Measurements from ENCODE around the gene BLID.

BLID gene

GRCh38 chr11:122139595-122139866 lies 23.5 kb upstream of the BLID start:
- DNase-seq (ENCODE audit: low spot score): no peak

- DNase-seq (ENCODE audit: low spot score): no peak
Observed at GRCh38 chr11:122138744-122139594, 23.0 kb upstream of the BLID start.

- peak; percentile 32 for DNase-seq (ENCODE audit: low spot score)
Observed at GRCh38 chr11:122137078-122137793, 21.2 kb upstream of the BLID start.

GRCh38 chr11:122131126-122131525 lies 15.1 kb upstream of the BLID start:
- DNase-seq (ENCODE audit: low spot score): no peak

DNA sequence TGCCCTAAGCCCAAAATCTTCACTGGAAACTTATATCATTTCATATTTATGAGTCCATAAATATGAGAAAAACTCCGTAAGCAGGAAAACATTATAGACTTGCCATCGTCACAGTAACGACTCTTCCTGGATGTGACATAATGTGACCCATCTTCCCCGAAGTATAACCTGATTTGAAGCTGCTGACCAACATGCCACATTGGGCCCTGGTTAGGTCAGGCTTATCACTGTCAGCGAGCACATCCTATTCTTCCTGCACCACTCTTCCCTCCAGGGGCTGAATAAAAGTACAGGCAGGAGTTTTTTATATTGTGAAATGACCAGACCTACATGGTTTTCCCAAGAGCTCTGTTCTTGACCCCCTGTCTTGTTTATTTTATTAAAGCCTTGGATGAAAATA lies 12.1 kb upstream of the BLID start:
- DNase-seq (ENCODE audit: low spot score): no peak

DNA sequence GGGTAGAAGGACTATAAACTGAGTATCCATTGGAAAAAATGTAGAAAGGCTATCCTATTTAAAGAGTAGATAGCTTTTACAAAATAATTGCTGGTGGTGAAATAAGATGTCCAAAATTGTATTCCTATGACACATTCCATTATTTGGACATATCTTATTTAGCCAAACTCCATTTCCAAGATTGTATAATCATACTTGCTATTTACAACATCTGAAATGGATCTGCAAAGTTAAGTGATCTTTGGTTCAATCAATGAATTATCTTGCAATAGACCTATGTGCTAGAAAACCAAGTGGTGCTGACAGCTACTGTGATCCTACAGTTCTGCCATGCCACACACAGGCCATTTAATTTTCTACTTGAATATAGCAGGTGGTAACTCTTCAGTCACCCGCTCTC lies 11.0 kb upstream of the BLID start:
- no peak for DNase-seq (ENCODE audit: low spot score)

GRCh38 chr11:122126024-122126688 lies 10.1 kb upstream of the BLID start:
- DNase-seq (ENCODE audit: low spot score): peak; percentile 78

DNA sequence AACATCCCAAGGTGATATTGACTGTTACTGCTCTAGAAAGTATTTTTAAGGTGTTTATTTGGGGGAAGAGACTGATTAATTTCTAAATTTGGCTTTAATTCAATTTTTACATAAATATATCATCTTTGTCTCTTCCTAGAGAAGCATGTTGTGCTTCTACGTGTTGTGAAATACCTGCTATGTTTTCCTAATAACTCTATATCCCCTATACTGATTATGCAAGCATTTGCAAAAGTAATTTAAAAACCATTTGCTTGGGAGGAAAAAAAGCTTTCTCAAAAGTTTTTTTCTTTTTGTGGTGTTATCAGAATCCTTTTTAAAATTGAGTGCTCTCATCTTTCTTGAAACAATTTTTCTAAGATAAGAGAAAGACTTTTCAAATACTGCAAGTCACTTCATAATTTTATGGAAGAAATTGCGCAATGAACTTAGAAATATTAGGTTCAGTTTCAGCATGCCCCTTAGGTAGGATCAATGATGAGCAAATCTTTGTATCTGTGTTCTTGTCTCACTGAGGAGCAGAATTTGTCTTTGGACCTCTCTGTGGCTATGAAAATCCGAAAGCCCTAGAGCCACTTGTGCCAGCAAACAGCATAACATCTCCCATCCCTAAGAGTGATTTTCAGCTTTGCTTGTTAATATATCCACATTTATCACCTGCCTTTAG lies 7.4 kb upstream of the BLID start:
- DNase-seq (ENCODE audit: low spot score): no peak

DNA sequence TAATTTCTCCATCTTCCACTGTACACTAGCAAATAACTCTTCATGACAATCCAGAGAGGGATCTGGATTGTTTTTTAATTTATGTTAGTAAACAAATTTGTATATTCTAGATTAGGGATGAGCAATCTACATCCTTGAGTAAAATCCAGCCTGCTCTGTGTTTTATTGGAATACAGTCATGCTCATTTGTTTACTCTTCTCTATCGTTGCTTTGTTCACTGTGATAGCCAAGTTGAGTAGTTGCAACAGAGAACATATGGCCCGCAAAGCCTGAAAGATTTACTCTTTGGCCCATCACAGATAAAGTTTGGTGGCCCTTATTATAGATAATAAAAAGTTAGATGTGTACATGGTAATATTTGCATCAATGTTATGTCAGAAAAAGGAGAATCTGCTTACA lies 6.2 kb upstream of the BLID start:
- DNase-seq (ENCODE audit: low spot score): no peak

DNA sequence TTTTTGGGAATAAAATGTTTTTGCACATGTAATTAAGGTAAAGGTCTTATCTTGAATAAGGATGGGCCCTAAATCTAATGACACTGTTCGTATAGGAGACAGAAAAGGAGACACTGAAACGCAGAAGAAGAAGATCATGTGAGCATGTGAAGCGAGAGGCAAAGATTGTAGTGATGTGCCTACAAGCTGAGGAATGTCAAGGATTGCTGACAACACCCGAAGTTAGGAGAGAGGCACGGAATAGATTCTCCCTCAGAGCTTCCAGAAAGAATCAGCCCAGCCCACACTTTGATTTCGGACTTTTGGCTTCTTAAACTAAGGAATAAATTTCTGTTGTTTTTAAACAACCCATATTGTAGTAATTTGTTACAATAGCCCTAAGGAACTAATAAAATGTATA lies 4.1 kb upstream of the BLID start:
- no peak for DNase-seq (ENCODE audit: low spot score)

- no peak for DNase-seq (ENCODE audit: low spot score)
Observed at GRCh38 chr11:122116591-122116990, 576 bp upstream of the BLID start.

DNA sequence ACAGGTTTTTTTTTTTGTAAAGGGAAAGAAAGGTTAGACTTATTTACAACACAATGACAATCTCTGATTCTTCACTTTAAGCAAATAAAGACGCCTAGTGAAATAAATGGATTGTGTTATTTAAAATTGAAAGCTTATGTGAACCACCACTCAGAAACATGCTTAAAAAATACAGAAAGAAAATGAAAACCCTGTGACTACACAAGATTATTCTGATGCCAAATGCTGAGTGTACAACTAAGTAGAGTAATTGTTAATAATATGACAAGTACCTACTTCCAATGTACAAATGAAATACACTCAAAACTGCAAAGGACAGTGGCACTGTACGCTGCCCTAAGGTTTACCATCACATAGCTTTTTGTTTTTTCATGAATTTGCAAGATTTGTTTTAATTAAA lies 1.0 kb downstream of the BLID start:
- no peak for DNase-seq (ENCODE audit: low spot score)

GRCh38 chr11:122113836-122114825 lies 1.9 kb downstream of the BLID start:
- DNase-seq (ENCODE audit: low spot score): peak; percentile 75

DNA sequence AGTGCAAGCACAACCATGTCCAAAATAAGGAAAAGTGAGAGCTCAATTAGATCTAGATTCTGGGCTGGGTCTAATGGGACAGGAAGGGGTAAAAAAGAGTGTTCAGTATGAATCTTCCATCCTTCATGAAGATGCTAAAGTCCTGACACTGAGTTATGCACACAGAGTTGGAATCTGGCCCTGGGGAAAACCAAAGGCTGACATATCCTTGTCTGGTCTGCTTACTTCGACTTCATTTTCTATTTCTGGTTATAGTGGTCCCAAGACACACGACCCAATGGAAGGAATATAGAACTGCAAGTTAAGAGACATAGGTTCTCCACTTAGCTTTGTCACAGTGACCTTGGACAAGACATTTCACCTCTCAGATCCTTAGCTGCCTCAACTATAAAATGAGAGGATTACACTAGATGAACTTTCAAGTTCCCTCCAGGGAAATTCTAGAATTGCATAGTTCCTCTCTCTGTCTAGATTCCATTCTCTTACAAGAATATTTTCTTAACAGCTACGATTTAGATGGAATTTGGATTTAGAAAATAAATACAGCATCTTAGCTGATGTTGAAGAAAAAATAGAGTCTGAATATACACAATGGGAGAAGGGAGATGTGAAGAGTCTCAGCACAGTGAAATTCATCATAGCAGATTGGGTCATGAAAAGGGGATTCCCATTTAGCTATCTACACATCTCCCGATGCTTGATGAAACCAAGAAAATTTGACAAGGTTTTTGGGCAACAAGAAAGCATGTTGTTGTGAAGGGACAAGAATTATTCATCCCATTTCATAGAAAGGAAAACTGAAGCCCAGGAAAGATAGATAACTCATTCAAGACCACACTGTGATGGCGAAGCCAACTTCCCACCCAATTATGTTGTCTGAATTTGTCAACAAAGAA lies 3.3 kb downstream of the BLID start:
- no peak for DNase-seq (ENCODE audit: low spot score)

DNA sequence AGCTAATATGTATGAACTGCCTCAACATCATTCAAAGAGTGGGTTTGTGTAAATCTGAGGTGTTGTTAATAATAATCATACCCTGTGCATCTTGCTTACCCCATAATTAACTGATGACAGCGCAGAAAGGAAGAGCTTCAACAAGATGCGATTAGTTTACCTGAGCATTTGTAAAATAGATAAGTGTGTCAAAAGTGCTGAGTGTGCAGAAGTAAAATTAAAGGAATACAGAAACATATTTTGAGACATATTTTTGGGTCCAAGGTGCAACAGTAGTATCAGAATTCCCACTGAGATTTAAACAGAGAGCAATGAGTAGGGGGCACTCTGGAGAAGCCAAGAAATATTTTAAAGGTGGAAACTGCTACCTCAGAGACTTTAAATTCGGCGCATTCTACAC lies 6.1 kb downstream of the BLID start:
- no peak for DNase-seq (ENCODE audit: low spot score)

DNA sequence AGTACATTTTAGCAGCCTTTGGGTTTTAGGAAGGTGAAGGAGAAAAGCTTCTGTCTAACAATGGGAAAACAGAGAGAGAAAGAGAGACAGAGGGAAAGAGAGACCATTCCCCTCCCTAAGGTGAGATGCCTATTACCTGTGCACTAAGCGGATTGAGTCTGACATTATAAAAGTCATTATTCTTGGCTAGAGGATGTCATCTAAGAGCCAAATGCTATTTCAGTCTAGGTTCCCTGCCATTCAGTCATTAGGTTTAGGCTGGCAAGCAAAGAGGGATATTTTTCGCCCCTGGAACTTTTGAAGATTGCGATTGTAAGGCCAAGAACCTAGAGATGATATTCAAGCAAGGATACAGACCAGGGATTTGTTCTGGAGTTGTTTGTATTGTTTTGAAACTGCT lies 7.2 kb downstream of the BLID start:
- no peak for DNase-seq (ENCODE audit: low spot score)

- peak; percentile 85 for DNase-seq (ENCODE audit: low spot score)
Observed at GRCh38 chr11:122108192-122108799, 7.7 kb downstream of the BLID start.

DNA sequence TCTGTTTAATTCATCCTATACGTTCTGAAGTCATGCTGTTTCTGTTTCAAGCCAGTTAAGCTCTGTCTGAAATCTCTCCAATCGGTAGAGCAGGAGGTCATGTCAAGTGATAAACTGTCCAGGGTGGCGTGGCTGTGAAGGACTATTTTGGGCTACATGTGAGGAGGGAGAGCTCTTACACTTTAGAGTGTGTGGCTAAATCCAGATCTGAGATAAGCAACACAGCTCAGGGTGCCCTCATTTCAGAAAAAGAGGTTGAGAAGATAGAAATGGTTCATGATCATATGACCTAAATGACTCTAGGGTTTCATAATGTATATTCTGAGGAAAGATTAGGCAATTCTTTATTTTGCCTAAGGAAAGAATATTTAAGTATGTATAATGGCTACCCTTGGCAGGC lies 8.4 kb downstream of the BLID start:
- no peak for DNase-seq (ENCODE audit: low spot score)

DNA sequence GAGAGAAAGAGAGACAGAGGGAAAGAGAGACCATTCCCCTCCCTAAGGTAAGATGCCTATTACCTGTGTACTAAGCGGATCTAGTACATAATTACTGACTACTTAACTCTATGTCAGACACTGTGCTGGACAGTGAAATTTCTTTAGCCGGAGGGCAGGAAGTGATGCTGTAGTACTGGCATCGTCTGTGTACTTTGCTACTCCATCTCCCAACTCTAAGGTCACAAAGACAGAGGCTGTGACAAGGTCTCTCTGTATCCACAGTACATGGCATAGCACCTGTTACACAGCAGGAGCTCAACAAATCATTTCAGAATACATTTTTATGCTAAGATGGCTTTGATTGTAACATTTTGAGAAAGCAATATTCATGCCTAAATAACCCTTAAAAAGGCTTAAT lies 9.0 kb downstream of the BLID start:
- no peak for DNase-seq (ENCODE audit: low spot score)
